Midbrain (tissue), 1 donor: ENCODE data around the gene SCYGR7.
A peak's percentile ranks its signal among the peaks of the same experiment; 100 is the strongest.

ENCODE experiments used
- DNase-seq: peaks from one replicate; lab custom pipeline; 2025; lab: John Stamatoyannopoulos, UW

The SCYGR7 gene

GRCh38 chr2:227759411-227760118 is 31.4 kb downstream of the SCYGR7 start:
- no peak for DNase-seq

DNA sequence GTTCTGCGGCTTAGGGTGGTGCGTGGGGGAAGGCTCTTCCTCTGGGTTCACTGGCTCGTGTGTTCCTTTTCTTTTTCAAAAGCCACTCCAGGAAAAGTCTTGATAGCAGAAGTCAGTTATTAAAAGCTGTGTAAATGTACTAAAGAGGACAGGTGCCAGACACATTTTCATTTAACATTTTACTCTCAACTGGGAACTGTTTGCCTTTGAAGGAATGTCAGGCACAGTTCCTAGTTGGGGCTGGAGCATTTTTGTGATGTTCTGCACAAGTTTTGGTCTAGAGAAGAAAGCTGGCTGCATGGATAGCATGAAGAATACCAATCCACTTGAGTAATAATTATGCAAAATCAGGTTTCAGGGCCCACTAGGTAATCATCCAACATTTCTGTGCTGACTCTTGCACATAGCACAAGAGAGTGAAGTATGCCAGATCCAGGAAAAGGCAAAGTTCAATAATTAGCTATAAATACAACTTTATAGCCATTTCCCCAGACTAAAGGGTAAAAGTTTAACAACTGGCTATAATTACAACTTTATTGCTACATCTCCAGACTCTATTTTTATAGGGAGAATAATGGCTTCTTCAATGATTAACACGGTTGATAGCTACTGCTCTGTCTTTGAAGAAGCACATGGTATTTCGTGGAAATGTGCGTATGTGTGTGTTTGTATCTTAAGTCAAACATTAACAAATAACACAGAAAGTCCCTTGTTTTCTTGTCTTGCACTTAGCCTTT is 33.8 kb downstream of the SCYGR7 start:
- DNase-seq: no peak

DNA sequence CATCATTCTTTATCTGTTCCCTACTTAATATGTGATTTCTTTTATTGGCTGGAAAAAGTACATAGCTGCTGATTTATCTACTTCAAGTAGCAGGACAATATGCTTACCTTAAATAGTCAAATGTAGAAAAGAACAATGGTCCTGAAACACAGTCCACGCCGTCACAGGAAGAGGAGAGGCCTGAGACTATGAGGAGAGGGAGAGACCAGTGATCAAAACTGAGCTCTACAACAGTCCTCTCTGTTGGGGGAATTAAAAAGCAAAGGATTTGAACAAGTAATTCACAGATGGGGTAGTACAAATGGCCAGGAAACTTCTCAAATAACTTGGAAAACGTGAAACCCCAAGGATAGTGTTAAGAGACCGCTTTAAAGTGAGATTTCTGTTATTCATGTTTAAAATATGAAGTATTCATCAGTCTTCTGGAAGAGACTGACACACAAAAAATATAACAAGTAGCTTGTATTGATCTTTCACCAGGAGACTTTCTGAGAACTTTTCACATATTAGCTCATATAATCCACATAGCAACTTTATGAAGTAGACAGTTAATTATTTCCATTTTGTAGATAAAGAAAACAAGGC is 37.7 kb downstream of the SCYGR7 start:
- DNase-seq: no peak

GRCh38 chr2:227766373-227766883 is 38.3 kb downstream of the SCYGR7 start:
- DNase-seq: peak; percentile 74

- DNase-seq: no peak
These were observed 39.7 kb downstream of the SCYGR7 start for GRCh38 chr2:227767830-227768229.

GRCh38 chr2:227772197-227772661 is 44.1 kb downstream of the SCYGR7 start:
- DNase-seq: no peak

GRCh38 chr2:227772932-227773331 is 44.8 kb downstream of the SCYGR7 start:
- DNase-seq: no peak

GRCh38 chr2:227774011-227774624 is 46.0 kb downstream of the SCYGR7 start:
- no peak for DNase-seq

DNA sequence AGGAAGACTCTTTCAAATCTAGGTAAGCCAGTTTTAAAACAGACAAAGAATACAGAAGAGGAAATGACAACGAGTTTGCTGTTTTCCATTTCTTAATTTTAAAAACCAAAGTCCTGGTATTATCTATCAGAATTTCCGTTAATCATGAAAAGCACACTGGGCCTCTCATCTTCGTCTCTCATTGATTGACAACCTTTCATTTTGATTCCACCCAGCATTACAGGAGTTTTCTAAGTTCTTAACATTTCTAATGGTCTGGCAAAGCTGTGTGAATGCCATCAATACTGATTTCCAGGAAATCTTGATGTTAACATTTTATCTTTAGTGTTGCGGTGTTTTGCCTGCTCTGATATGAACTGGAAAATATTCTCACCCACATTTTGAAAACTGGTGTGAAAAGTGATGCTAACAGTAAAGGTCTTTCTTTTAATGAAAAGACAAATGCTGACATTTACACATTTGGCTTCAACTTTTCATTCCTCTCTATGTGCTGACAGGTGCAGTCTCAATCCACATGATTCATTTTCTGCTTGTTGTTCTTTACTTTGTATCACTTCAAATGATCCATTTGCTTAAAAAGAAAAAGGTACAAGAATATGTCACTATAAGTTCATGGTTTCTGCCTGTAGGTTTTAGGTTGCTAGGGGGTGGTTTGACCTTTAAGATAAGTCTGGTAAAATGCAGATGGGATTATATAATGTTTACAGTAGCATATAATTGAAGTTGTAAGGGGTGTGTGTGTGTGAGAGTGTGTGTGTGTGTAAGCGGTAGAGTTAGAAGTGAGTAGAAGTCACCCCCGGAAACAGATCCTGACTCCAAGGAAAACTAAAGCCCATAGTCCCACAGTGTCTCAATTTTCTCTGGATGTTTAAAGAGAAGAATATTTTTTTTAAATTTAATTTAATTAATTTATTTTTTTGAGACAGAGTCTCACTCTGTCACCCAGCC is 47.0 kb downstream of the SCYGR7 start:
- no peak for DNase-seq
